Muscle layer of duodenum (tissue), 2 donors: ENCODE results near the gene SAT1.

ENCODE experiments used
- H3K27ac ChIP-seq: one replicate; pipeline ENCODE4 v1.7.0; 2013; ENCODE audit warnings: mild to moderate bottlenecking, low read length
- H3K27me3 ChIP-seq: one replicate; pipeline ENCODE4 v1.7.0; 2013; ENCODE audit warnings: low read depth, mild to moderate bottlenecking, control low read depth, low read length
- H3K36me3 ChIP-seq, 2 donors: one replicate each; pipeline ENCODE4 v1.7.0; 2013; ENCODE audit warnings: low read length in 2 of 2, control low read depth in 1 of 2, mild to moderate bottlenecking in 1 of 2; ENCODE audit not compliant: insufficient read depth in 2 of 2, control insufficient read depth in 1 of 2
- H3K4me1 ChIP-seq, 2 donors: one replicate each; pipeline ENCODE4 v1.7.0; 2013; ENCODE audit warnings: low read length in 2 of 2, mild to moderate bottlenecking in 2 of 2, control low read depth in 1 of 2, moderate library complexity in 1 of 2; ENCODE audit not compliant: insufficient read depth in 2 of 2, control insufficient read depth in 1 of 2
- H3K4me3 ChIP-seq, 2 donors: one replicate each; pipeline ENCODE4 v1.7.0; 2013; ENCODE audit warnings: low read length in 2 of 2, low read depth in 1 of 2, mild to moderate bottlenecking in 1 of 2
- H3K9me3 ChIP-seq, 2 donors: one replicate each; pipeline ENCODE4 v1.7.0; 2013; ENCODE audit warnings: low read length in 2 of 2, control low read depth in 1 of 2, mild to moderate bottlenecking in 1 of 2; ENCODE audit not compliant: control insufficient read depth in 1 of 2
- donor health status: healthy.

SAT1 gene

GRCh38 chrX:23813808-23814207, 30.8 kb downstream of the SAT1 start:
- no peak overlapping the region for H3K4me3 ChIP-seq
- H3K36me3 ChIP-seq = no peaks in the 10 kb centered on the region
- H3K27me3 ChIP-seq = no peaks in the 10 kb centered on the region
- H3K4me1 ChIP-seq = no peaks in the 10 kb centered on the region
- H3K9me3 ChIP-seq = no peaks in the 10 kb centered on the region
- no peak overlapping the region for H3K27ac ChIP-seq

- Histone ChIP-seq H3K4me1 (no peaks in the 10 kb centered on the region), H3K36me3 (no peaks in the 10 kb centered on the region), H3K4me3 (no peak overlapping the region), H3K27ac (no peak overlapping the region), H3K27me3 (no peaks in the 10 kb centered on the region), H3K9me3 (no peaks in the 10 kb centered on the region)
Measured at GRCh38 chrX:23815376-23815775, 32.4 kb downstream of the SAT1 start.

- Histone ChIP-seq H3K4me1 (no peaks in the 10 kb centered on the region), H3K27ac (no peak overlapping the region), H3K9me3 (no peaks in the 10 kb centered on the region), H3K27me3 (no peaks in the 10 kb centered on the region), H3K36me3 (no peaks in the 10 kb centered on the region), H3K4me3 (no peak overlapping the region)
Measured at GRCh38 chrX:23816179-23816578, 33.2 kb downstream of the SAT1 start.

DNA sequence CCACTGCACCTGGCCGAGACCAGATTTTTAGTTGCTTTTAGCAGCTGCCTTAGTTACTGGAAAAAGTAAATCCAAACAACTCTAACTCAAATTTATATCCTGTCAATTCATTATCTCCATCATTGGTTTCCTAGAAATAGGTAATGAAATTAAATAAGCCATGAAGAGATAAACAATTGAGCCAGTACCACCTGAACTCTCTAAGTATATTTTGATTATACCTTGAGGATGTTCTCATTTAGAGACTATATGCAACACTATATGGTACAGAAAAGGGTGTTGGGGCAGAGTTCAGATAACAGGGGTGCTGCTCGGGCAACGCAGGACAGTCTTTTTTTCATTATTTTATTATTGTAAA, 35.0 kb downstream of the SAT1 start:
- no peak overlapping the region for H3K27ac ChIP-seq
- H3K27me3 ChIP-seq = no peaks in the 10 kb centered on the region
- H3K36me3 ChIP-seq = no peaks in the 10 kb centered on the region
- no peak overlapping the region for H3K4me3 ChIP-seq
- no peaks in the 10 kb centered on the region for H3K4me1 ChIP-seq
- no peaks in the 10 kb centered on the region for H3K9me3 ChIP-seq

DNA sequence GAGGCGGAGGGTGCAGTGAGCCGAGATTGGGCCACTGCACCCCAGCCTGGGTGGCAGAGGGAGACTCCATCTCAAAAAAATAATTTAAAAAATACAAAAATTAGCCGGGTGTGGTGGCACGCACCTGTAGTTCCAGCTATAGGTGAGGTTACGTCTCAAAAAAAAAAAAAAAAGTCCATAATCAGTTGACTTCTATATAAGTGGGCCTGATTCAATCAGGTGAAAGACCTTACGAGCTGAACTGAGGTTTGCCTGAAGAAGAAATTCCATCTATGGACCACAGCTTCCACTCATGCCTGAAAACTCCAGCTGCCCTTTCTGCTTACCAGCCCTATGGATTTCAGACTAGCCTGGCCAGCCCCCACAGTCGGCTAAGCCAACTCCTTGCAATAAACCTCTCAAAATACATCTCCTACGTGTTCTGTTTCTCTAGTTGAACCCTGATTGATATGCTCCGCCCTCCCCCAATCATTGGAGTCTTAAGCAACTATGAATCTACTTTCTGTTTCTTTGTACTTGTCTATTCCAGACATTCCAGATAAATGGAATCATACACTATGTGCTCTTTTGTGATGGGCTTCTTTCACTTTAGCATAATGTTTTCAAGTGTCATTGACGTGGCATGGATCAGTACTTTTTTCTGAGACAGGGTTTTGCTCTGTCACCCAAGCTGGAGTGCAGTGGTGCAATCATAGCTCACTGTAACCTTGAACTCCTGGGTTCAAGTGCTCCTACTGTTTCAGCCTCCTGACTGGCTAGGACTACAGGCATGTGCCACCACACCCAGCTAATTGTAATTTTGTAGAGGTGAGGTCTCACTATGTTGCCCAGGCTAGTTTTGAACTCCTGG, 36.6 kb downstream of the SAT1 start:
- Histone ChIP-seq H3K27me3 (no peaks in the 10 kb centered on the region), H3K36me3 (no peaks in the 10 kb centered on the region), H3K4me1 (no peaks in the 10 kb centered on the region), H3K27ac (no peak overlapping the region), H3K9me3 (no peaks in the 10 kb centered on the region), H3K4me3 (no peak overlapping the region)

GRCh38 chrX:23820235-23820782, 37.3 kb downstream of the SAT1 start:
- Histone ChIP-seq H3K27me3 (no peaks in the 10 kb centered on the region), H3K9me3 (no peaks in the 10 kb centered on the region), H3K36me3 (no peaks in the 10 kb centered on the region), H3K27ac (no peak overlapping the region), H3K4me1 (no peaks in the 10 kb centered on the region), H3K4me3 (no peak overlapping the region)

GRCh38 chrX:23821847-23822246, 38.9 kb downstream of the SAT1 start:
- Histone ChIP-seq H3K4me3 (no peak overlapping the region), H3K27ac (no peak overlapping the region), H3K27me3 (no peaks in the 10 kb centered on the region), H3K9me3 (no peaks in the 10 kb centered on the region), H3K4me1 (no peaks in the 10 kb centered on the region), H3K36me3 (no peaks in the 10 kb centered on the region)

- Histone ChIP-seq H3K27ac (no peak overlapping the region), H3K27me3 (no peaks in the 10 kb centered on the region), H3K4me1 (no peaks in the 10 kb centered on the region), H3K9me3 (no peaks in the 10 kb centered on the region), H3K36me3 (no peaks in the 10 kb centered on the region), H3K4me3 (no peak overlapping the region)
Measured at GRCh38 chrX:23822397-23822796, 39.4 kb downstream of the SAT1 start.

GRCh38 chrX:23822841-23823240, 39.9 kb downstream of the SAT1 start:
- H3K27me3 ChIP-seq = no peaks in the 10 kb centered on the region
- no peaks in the 10 kb centered on the region for H3K9me3 ChIP-seq
- no peaks in the 10 kb centered on the region for H3K36me3 ChIP-seq
- H3K27ac ChIP-seq = no peak overlapping the region
- H3K4me3 ChIP-seq = no peak overlapping the region
- H3K4me1 ChIP-seq = no peaks in the 10 kb centered on the region

DNA sequence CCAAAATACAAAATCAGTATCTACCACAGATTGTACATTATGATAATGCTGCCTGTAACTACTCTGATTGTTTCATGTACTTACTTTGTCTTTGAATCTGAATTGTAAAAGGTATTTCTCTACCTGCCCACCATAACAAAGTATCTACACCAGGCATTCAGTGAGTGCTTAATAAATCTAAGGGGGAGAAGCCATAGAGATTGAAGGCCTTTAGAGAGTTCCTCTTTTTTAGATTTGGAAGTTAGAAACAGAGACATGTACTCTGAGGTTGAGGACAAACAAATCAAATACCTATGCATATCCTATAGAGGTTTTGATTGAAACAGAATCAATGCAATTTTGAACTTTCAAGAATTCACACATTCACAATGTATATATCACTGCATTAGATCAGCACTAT, 42.7 kb downstream of the SAT1 start:
- no peaks in the 10 kb centered on the region for H3K9me3 ChIP-seq
- H3K4me3 ChIP-seq = no peak overlapping the region
- no peaks in the 10 kb centered on the region for H3K27me3 ChIP-seq
- no peak overlapping the region for H3K27ac ChIP-seq
- H3K4me1 ChIP-seq = no peaks in the 10 kb centered on the region
- H3K36me3 ChIP-seq = no peaks in the 10 kb centered on the region

DNA sequence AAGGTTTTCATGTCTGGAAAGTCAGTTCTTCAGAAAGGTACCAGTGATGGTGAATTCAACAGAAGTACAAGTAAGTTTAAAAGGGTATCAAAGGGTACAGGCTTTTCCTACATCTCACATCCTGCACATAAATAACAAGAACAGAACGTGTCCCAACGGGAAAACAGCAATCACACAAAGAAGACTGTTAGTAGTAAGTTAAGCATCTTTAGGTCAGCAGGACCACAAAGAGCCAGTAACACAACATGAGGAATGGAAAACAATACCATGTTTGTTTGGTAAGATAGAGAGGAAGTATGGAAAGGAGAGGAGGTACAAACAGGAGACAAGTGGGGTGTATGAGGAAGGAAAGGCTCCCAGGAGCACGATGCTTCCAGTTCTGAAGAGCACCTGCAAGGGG, 43.2 kb downstream of the SAT1 start:
- H3K4me3 ChIP-seq = no peak overlapping the region
- H3K27ac ChIP-seq = no peak overlapping the region
- no peaks in the 10 kb centered on the region for H3K4me1 ChIP-seq
- no peaks in the 10 kb centered on the region for H3K27me3 ChIP-seq
- no peaks in the 10 kb centered on the region for H3K9me3 ChIP-seq
- H3K36me3 ChIP-seq = no peaks in the 10 kb centered on the region

- Histone ChIP-seq H3K9me3 (no peaks in the 10 kb centered on the region), H3K27ac (no peak overlapping the region), H3K36me3 (no peaks in the 10 kb centered on the region), H3K4me3 (no peak overlapping the region), H3K4me1 (no peaks in the 10 kb centered on the region), H3K27me3 (no peaks in the 10 kb centered on the region)
Measured at GRCh38 chrX:23826653-23827052, 43.7 kb downstream of the SAT1 start.
